Testis (tissue), 2 donors: ENCODE data around the gene SERINC2.
"Not testable (repeated sequence)": the region's sequence is repeated elsewhere in the genome, so short reads cannot be mapped to it uniquely, and the experiment has no call there.

ENCODE experiments used
- POLR2A ChIP-seq: fragments of 450-650 bp; IDR thresholded peaks from one replicate; pipeline ENCODE4 v1.6.1; 2017; ENCODE audit warnings: antibody characterized with exemption, mild to moderate bottlenecking, moderate library complexity
- TF ChIP-seq, protein P1 (sequence below), 3 experiments: fragments of 450-650 bp in 2 of 3; fragments of 200-600 bp in 1 of 3; sonication (generic) in 1 of 3; IDR thresholded peaks; one replicate each; pipeline ENCODE4 v1.5.1; 2016 to 2019; ENCODE audit warnings: antibody characterized with exemption in 3 of 3, mild to moderate bottlenecking in 2 of 3, moderate library complexity in 1 of 3

DNA sequence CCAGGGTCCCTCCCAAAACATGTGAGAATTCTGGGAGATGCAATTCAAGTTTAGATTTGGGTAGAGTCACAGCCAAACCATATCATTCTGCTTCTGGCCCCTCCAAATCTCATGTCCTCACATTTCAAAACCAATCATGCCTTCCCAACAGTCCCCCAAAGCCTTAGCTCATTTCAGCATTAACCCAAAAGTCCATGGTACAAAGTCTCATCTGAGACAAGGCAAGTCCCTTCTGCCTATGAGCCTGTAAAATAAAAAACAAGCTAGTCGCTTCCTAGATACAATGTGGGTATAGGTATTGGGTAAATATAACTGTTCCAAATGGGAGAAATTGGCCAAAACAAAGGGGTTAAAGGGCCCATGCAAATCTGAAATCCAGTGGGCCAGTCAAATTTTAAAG is 59.7 kb downstream of the SERINC2 start:
- TF ChIP-seq, protein P1, sequence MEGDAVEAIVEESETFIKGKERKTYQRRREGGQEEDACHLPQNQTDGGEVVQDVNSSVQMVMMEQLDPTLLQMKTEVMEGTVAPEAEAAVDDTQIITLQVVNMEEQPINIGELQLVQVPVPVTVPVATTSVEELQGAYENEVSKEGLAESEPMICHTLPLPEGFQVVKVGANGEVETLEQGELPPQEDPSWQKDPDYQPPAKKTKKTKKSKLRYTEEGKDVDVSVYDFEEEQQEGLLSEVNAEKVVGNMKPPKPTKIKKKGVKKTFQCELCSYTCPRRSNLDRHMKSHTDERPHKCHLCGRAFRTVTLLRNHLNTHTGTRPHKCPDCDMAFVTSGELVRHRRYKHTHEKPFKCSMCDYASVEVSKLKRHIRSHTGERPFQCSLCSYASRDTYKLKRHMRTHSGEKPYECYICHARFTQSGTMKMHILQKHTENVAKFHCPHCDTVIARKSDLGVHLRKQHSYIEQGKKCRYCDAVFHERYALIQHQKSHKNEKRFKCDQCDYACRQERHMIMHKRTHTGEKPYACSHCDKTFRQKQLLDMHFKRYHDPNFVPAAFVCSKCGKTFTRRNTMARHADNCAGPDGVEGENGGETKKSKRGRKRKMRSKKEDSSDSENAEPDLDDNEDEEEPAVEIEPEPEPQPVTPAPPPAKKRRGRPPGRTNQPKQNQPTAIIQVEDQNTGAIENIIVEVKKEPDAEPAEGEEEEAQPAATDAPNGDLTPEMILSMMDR (IDR thresholded peaks at IDR 0.05), result not testable (repeated sequence)
- TF ChIP-seq POLR2A, result not testable (repeated sequence)
